ENCODE results near the gene CAMTA1.

The CAMTA1 gene

DNA sequence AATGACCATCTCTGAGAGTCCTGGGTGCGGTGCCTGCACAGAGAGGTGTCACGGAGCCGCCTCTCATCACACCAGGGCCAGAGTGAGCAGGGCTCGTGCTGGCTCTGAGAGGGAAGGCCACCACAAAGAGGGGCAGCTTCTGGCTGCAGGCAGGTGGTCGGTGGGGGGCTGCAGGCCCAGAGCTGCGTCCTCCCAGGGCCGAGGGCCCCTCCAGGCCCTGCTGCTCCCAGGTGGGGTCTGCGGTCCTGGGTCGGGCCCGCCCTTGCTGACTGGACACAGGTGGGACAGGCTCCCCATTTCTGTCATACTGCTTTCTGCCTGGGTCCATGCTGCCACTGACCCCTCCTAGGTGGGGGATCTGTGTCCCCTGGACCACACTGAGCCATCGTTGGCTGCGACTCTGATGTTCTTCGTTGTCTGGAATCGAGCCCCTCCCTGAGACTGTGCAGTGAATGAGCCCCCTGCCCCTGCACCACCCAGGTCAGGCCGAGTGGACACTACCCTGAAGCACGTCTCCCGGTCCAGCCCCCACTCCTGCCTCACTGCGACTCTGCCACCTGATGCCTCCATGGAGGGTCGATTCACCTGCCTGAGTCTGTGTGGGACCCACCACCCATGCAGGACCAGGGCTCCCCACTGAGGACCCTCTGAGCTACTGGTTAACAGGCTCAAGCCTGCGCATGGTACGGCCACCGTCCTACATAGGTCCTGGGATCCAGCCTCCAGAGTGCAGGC, 653.8 kb downstream of the CAMTA1 start:
- Histone ChIP-seq H4K20me1 (ENCODE audit: insufficient read depth, low read length) (peaks cover 9% of the 10 kb centered on the region), H3K79me2 (ENCODE audit: insufficient read depth, low read length) (no peaks in the 10 kb centered on the region), H3K4me1 (ENCODE audit: insufficient read depth, low read length) (no peaks in the 10 kb centered on the region), H3K9ac (ENCODE audit: low read depth, low read length) (no peak overlapping the region), H2AFZ (ENCODE audit: low read depth, low read length) (no peak overlapping the region), H3K27me3 (ENCODE audit: insufficient read depth, low read length, poor library complexity) (peaks cover 3% of the 10 kb centered on the region), H3K9me3 (ENCODE audit: insufficient read depth, low read length, severe bottlenecking) (peaks cover 3% of the 10 kb centered on the region), H3K4me3 (ENCODE audit: low read depth in 1 of 2, low read length in 2 of 2) (no peak overlapping the region), H3K27ac (ENCODE audit: low read length) (no peak overlapping the region), H3K36me3 (ENCODE audit: insufficient read depth, low read length) (no peaks in the 10 kb centered on the region), H3K4me2 (ENCODE audit: insufficient read depth, low read length) (no peak overlapping the region)
- no peak for TF ChIP-seq EZH2 (IDR thresholded peaks at IDR 0.05; ENCODE audit: borderline replicate concordance, low read depth, low read length, severe bottlenecking)
- TF ChIP-seq, protein P1, sequence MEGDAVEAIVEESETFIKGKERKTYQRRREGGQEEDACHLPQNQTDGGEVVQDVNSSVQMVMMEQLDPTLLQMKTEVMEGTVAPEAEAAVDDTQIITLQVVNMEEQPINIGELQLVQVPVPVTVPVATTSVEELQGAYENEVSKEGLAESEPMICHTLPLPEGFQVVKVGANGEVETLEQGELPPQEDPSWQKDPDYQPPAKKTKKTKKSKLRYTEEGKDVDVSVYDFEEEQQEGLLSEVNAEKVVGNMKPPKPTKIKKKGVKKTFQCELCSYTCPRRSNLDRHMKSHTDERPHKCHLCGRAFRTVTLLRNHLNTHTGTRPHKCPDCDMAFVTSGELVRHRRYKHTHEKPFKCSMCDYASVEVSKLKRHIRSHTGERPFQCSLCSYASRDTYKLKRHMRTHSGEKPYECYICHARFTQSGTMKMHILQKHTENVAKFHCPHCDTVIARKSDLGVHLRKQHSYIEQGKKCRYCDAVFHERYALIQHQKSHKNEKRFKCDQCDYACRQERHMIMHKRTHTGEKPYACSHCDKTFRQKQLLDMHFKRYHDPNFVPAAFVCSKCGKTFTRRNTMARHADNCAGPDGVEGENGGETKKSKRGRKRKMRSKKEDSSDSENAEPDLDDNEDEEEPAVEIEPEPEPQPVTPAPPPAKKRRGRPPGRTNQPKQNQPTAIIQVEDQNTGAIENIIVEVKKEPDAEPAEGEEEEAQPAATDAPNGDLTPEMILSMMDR (IDR thresholded peaks at IDR 0.05; ENCODE audit: borderline replicate concordance, extremely low read depth, low read length, poor library complexity, severe bottlenecking): no peak
- ATAC-seq (ENCODE audit: insufficient read depth, low read depth) (no peak), DNase-seq (no peak)

DNA sequence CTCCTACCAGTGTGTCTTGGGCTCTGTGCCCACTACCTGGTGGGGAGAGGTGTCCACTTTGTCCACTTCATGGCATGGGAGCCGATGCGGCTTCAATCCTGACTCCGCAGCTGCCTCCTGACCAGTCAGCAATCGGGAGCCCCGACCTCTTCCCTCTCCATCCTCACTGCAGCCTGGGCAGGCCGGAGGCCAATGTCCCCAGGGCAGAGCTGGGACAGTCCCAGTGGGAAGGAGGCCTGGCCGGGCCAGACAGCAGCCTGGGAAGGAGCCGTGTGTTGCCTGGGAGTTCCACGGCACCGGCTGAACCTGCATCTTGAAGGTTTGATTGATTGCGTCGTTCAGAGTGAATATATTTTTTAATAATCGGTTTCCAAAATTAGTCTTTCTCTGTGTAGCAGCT, 654.9 kb downstream of the CAMTA1 start:
- Histone ChIP-seq H3K27me3 (ENCODE audit: insufficient read depth, low read length, poor library complexity) (peaks cover 3% of the 10 kb centered on the region), H3K36me3 (ENCODE audit: insufficient read depth, low read length) (no peaks in the 10 kb centered on the region), H3K79me2 (ENCODE audit: insufficient read depth, low read length) (no peaks in the 10 kb centered on the region), H3K4me3 (ENCODE audit: low read depth in 1 of 2, low read length in 2 of 2) (no peak overlapping the region), H2AFZ (ENCODE audit: low read depth, low read length) (no peak overlapping the region), H3K9ac (ENCODE audit: low read depth, low read length) (no peak overlapping the region), H3K9me3 (ENCODE audit: insufficient read depth, low read length, severe bottlenecking) (no peaks in the 10 kb centered on the region), H3K4me1 (ENCODE audit: insufficient read depth, low read length) (no peaks in the 10 kb centered on the region), H3K27ac (ENCODE audit: low read length) (no peak overlapping the region), H3K4me2 (ENCODE audit: insufficient read depth, low read length) (no peak overlapping the region), H4K20me1 (ENCODE audit: insufficient read depth, low read length) (peaks cover 9% of the 10 kb centered on the region)
- DNase-seq (no peak), ATAC-seq (ENCODE audit: insufficient read depth, low read depth) (no peak)
- no peak for TF ChIP-seq EZH2 (IDR thresholded peaks at IDR 0.05; ENCODE audit: borderline replicate concordance, low read depth, low read length, severe bottlenecking)
- TF ChIP-seq, protein P1 (IDR thresholded peaks at IDR 0.05; ENCODE audit: borderline replicate concordance, extremely low read depth, low read length, poor library complexity, severe bottlenecking): no peak

DNA sequence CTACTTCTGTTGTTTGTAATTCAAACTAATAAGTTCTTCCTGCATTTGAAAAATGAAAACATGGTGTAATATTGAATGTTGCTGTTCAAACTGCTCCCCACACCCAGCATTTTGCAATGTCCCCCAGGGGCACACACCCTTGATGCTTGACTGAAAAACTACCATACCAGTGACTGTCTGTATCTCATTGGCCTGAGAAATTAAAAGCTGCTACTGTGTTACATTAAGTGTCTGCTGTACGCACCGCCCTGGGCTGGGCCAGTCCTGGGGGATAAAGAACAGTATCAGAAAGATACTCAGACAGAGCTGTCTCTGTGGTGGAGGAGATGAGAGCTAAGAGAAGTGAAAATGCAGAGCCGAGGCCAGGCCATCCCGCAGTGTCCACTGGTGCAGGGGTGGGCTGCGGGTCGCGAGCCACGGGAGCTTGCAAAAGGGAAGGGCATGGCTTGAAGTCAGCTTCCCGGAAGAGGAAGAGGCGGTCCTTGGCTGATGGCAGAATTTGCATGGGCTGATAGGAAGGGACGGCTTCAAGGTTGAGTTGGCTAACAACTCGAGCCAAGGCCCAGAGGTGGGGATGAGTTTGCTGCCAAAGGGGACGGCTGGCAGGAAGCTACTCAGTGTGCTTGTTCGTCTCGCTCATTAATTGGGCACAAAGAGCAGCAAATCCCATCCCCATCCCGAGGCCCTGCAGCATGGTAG, 656.0 kb downstream of the CAMTA1 start:
- no peak for ATAC-seq (ENCODE audit: insufficient read depth, low read depth)
- H3K79me2 ChIP-seq (ENCODE audit: insufficient read depth, low read length): no peaks in the 10 kb centered on the region

More for the DNA sequence above, 656.0 kb downstream of the CAMTA1 start:
- no peak overlapping the region for H3K9ac ChIP-seq (ENCODE audit: low read depth, low read length)
- H2AFZ ChIP-seq (ENCODE audit: low read depth, low read length): no peak overlapping the region
- no peak overlapping the region for H3K27ac ChIP-seq (ENCODE audit: low read length)
- no peaks in the 10 kb centered on the region for H3K27me3 ChIP-seq (ENCODE audit: insufficient read depth, low read length, poor library complexity)
- no peaks in the 10 kb centered on the region for H3K9me3 ChIP-seq (ENCODE audit: insufficient read depth, low read length, severe bottlenecking)
- TF ChIP-seq, protein P1 (IDR thresholded peaks at IDR 0.05; ENCODE audit: borderline replicate concordance, extremely low read depth, low read length, poor library complexity, severe bottlenecking): no peak
- no peak for TF ChIP-seq EZH2 (IDR thresholded peaks at IDR 0.05; ENCODE audit: borderline replicate concordance, low read depth, low read length, severe bottlenecking)
- DNase-seq: no peak
- H3K4me2 ChIP-seq (ENCODE audit: insufficient read depth, low read length): no peak overlapping the region
- H3K4me1 ChIP-seq (ENCODE audit: insufficient read depth, low read length): no peaks in the 10 kb centered on the region
- H4K20me1 ChIP-seq (ENCODE audit: insufficient read depth, low read length): peaks cover 9% of the 10 kb centered on the region
- no peak overlapping the region for H3K4me3 ChIP-seq (ENCODE audit: low read depth in 1 of 2, low read length in 2 of 2)
- no peaks in the 10 kb centered on the region for H3K36me3 ChIP-seq (ENCODE audit: insufficient read depth, low read length)

Data from DND-41 (cell line).